ENCODE measurements around the gene PI4K2A. TPM values are rescaled to one million over a fixed set of nuclear protein-coding genes. Genes with fewer than 3 reads are reported as not detected.
A peak's percentile ranks its signal among the peaks of the same experiment; 100 is the strongest.

Gene PI4K2A
- polyA plus RNA-seq, 1 donor (not counting 4 experiments of a cell fraction or from before 2014, with no cell fraction given) = 51.3 TPM

GRCh38 chr10:97676770-97677581, 36.5 kb downstream of the PI4K2A start:
- H3K9me1 ChIP-seq (ENCODE audit: control insufficient read depth, extremely low read depth, insufficient read depth, low read length) = no peaks in the 10 kb centered on the region
- H4K20me1 ChIP-seq (ENCODE audit: control insufficient read depth, extremely low read depth, insufficient read depth, low read length) = peaks cover 10% of the 10 kb centered on the region
- no peaks in the 10 kb centered on the region for H3K4me1 ChIP-seq (ENCODE audit: control insufficient read depth, extremely low read depth, insufficient read depth, low read length)
- no peak overlapping the region for H3K4me3 ChIP-seq (ENCODE audit: control insufficient read depth in 2 of 3, extremely low read depth in 1 of 3, insufficient read depth in 2 of 3, low read depth in 1 of 3, low read length in 3 of 3)
- H3K27ac ChIP-seq (ENCODE audit: control insufficient read depth, insufficient read depth, low read length) = no peak overlapping the region
- dilution Hi-C loops (cut with MboI; ENCODE audit: extremely low pct_ligation_motif_present, low sequenced_read_pairs) = no loop called here
- H3K27me3 ChIP-seq (ENCODE audit: control insufficient read depth, extremely low read depth, insufficient read depth, low read length) = no peaks in the 10 kb centered on the region
- no peak for TF ChIP-seq EZH2 (IDR thresholded peaks at IDR 0.05; ENCODE audit: low read length)
- TF ChIP-seq CTCF (optimal IDR thresholded peaks at IDR 0.05 in 1 of 3, IDR thresholded peaks at IDR 0.05 in 1 of 3, conservative IDR thresholded peaks at IDR 0.05 in 1 of 3; ENCODE audit: extremely low read depth in 1 of 3, insufficient read depth in 2 of 3, low read length in 3 of 3) = peak; percentile 73 to 84 (median 74)
- peaks cover 36 to 49% of the 10 kb centered on the region in 2 experiments for H3K36me3 ChIP-seq (ENCODE audit: control insufficient read depth in 2 of 2, extremely low read depth in 1 of 2, insufficient read depth in 2 of 2, low read length in 2 of 2)
- H2AFZ ChIP-seq (ENCODE audit: control insufficient read depth, low read length) = no peak overlapping the region
- H3K9me3 ChIP-seq (ENCODE audit: control insufficient read depth, low read depth, low read length) = no peaks in the 10 kb centered on the region
- H3K79me2 ChIP-seq (ENCODE audit: control insufficient read depth, insufficient read depth, low read length) = peaks cover 14% of the 10 kb centered on the region
- no peak overlapping the region for H3K4me2 ChIP-seq (ENCODE audit: control insufficient read depth, extremely low read depth, insufficient read depth, low read depth, low read length)
- H3K9ac ChIP-seq (ENCODE audit: control insufficient read depth, extremely low read depth, insufficient read depth, low read length) = no peak overlapping the region
- DNase-seq (ENCODE audit: low read depth, low spot score) (peak; percentile 38), FAIRE-seq (peak; percentile 80)

- no peaks in the 10 kb centered on the region for H3K9me3 ChIP-seq (ENCODE audit: control insufficient read depth, low read depth, low read length)
- no peak for TF ChIP-seq EZH2 (IDR thresholded peaks at IDR 0.05; ENCODE audit: low read length)
- TF ChIP-seq CTCF (optimal IDR thresholded peaks at IDR 0.05 in 1 of 3, IDR thresholded peaks at IDR 0.05 in 1 of 3, conservative IDR thresholded peaks at IDR 0.05 in 1 of 3; ENCODE audit: extremely low read depth in 1 of 3, insufficient read depth in 2 of 3, low read length in 3 of 3) = no peak
- peaks cover 30 to 52% of the 10 kb centered on the region in 2 experiments for H3K36me3 ChIP-seq (ENCODE audit: control insufficient read depth in 2 of 2, extremely low read depth in 1 of 2, insufficient read depth in 2 of 2, low read length in 2 of 2)
- peaks cover 16% of the 10 kb centered on the region for H3K4me1 ChIP-seq (ENCODE audit: control insufficient read depth, extremely low read depth, insufficient read depth, low read length)
- no peak for FAIRE-seq
- no peak overlapping the region for H2AFZ ChIP-seq (ENCODE audit: control insufficient read depth, low read length)
- DNase-seq (ENCODE audit: low read depth, low spot score) = no peak
- no peak overlapping the region for H3K4me3 ChIP-seq (ENCODE audit: control insufficient read depth in 2 of 3, extremely low read depth in 1 of 3, insufficient read depth in 2 of 3, low read depth in 1 of 3, low read length in 3 of 3)
- dilution Hi-C loops (cut with MboI; ENCODE audit: extremely low pct_ligation_motif_present, low sequenced_read_pairs) = no loop called here
- no peak overlapping the region for H3K4me2 ChIP-seq (ENCODE audit: control insufficient read depth, extremely low read depth, insufficient read depth, low read depth, low read length)
- no peak overlapping the region for H3K27ac ChIP-seq (ENCODE audit: control insufficient read depth, insufficient read depth, low read length)
- H3K79me2 ChIP-seq (ENCODE audit: control insufficient read depth, insufficient read depth, low read length) = peaks cover 39% of the 10 kb centered on the region
- peaks cover 10% of the 10 kb centered on the region for H4K20me1 ChIP-seq (ENCODE audit: control insufficient read depth, extremely low read depth, insufficient read depth, low read length)
- H3K9me1 ChIP-seq (ENCODE audit: control insufficient read depth, extremely low read depth, insufficient read depth, low read length) = no peaks in the 10 kb centered on the region
- H3K9ac ChIP-seq (ENCODE audit: control insufficient read depth, extremely low read depth, insufficient read depth, low read length) = no peak overlapping the region
- no peaks in the 10 kb centered on the region for H3K27me3 ChIP-seq (ENCODE audit: control insufficient read depth, extremely low read depth, insufficient read depth, low read length)
Measured at GRCh38 chr10:97679594-97679993, 39.1 kb downstream of the PI4K2A start.

All from keratinocyte (primary cell).